ENCODE results near the gene DCDC2B. TPM values are rescaled to one million over a fixed set of nuclear protein-coding genes. Genes with fewer than 3 reads are reported as not detected.

DCDC2B gene
- polyA plus RNA-seq, 4 donors: 0.41 TPM; not detected in 3

GRCh38 chr1:32241001-32241763, 32.3 kb downstream of the DCDC2B start:
- FAIRE-seq: no peak
- peaks cover 0 to 21% (median 0%) of the 10 kb centered on the region in 3 donors for H3K4me1 ChIP-seq (ENCODE audit: control insufficient read depth in 3 of 3, insufficient read depth in 2 of 3, low read depth in 1 of 3, low read length in 2 of 3)
- peak; percentile 40 to 75 for DNase-seq
- H3K27ac ChIP-seq (ENCODE audit: low read depth in 1 of 3, low read length in 2 of 3): peak overlapping the region; percentile 49 to 80 (median 59)
- no peaks in the 10 kb centered on the region for H3K27me3 ChIP-seq (ENCODE audit: control insufficient read depth in 3 of 3, insufficient read depth in 3 of 3, low read length in 3 of 3)
- no peaks in the 10 kb centered on the region for H3K9me3 ChIP-seq (ENCODE audit: control insufficient read depth in 2 of 2, insufficient read depth in 1 of 2, low read depth in 1 of 2, low read length in 1 of 2)
- H3K36me3 ChIP-seq (ENCODE audit: control insufficient read depth in 3 of 3, insufficient read depth in 2 of 3, low read depth in 1 of 3, low read length in 3 of 3): no peaks in the 10 kb centered on the region
- peak overlapping the region; percentile 48 to 67 (median 65) for H3K4me3 ChIP-seq (ENCODE audit: low read depth in 1 of 3, low read length in 3 of 3)
- 1 to 3% (median 2%) methylated on average over 54 to 55 of the region's 55 CpGs for WGBS, 3 donors

- WGBS, 3 donors: 34 to 51% (median 45%) methylated on average over 7 of the region's 7 CpGs
- FAIRE-seq (no peak), DNase-seq (no peak)
- no peak overlapping the region for H3K4me3 ChIP-seq (ENCODE audit: low read depth in 1 of 3, low read length in 3 of 3)
- H3K9me3 ChIP-seq (ENCODE audit: control insufficient read depth in 2 of 2, insufficient read depth in 1 of 2, low read depth in 1 of 2, low read length in 1 of 2): no peaks in the 10 kb centered on the region
- H3K4me1 ChIP-seq (ENCODE audit: control insufficient read depth in 3 of 3, insufficient read depth in 2 of 3, low read depth in 1 of 3, low read length in 2 of 3): peaks cover 0 to 21% (median 5%) of the 10 kb centered on the region in 3 donors
- peak overlapping the region in 1 of 3 donors; percentile 48 for H3K27ac ChIP-seq (ENCODE audit: low read depth in 1 of 3, low read length in 2 of 3)
- H3K27me3 ChIP-seq (ENCODE audit: control insufficient read depth in 3 of 3, insufficient read depth in 3 of 3, low read length in 3 of 3): no peaks in the 10 kb centered on the region
- H3K36me3 ChIP-seq (ENCODE audit: control insufficient read depth in 3 of 3, insufficient read depth in 2 of 3, low read depth in 1 of 3, low read length in 3 of 3): no peaks in the 10 kb centered on the region
Measured at GRCh38 chr1:32242341-32242851, 33.5 kb downstream of the DCDC2B start.

GRCh38 chr1:32246888-32247273, 38.0 kb downstream of the DCDC2B start, which contains the start of gene FAM167B:
TSS of gene FAM167B (plus strand) at chr1:32247222. CDS start at chr1:32247422, 200 bp downstream.
- Histone ChIP-seq H3K4me3 (ENCODE audit: low read depth in 1 of 3, low read length in 3 of 3) (no peak within 1 kb of the TSS), H3K4me1 (ENCODE audit: control insufficient read depth in 3 of 3, insufficient read depth in 2 of 3, low read depth in 1 of 3, low read length in 2 of 3) (peaks cover 0 to 21% (median 8%) of the 10 kb centered on the region in 3 donors), H3K36me3 (ENCODE audit: control insufficient read depth in 3 of 3, insufficient read depth in 2 of 3, low read depth in 1 of 3, low read length in 3 of 3) (no peaks in the 10 kb centered on the region), H3K27ac (ENCODE audit: low read depth in 1 of 3, low read length in 2 of 3) (peak within 1 kb of the TSS in 1 of 3 donors; percentile 79), H3K27me3 (ENCODE audit: control insufficient read depth in 3 of 3, insufficient read depth in 3 of 3, low read length in 3 of 3) (no peaks in the 10 kb centered on the region), H3K9me3 (ENCODE audit: control insufficient read depth in 2 of 2, insufficient read depth in 1 of 2, low read depth in 1 of 2, low read length in 1 of 2) (no peaks in the 10 kb centered on the region)
- no peak for FAIRE-seq
- DNase-seq: no peak
- 56 to 78% (median 69%) methylated on average over 3 of the region's 3 CpGs for WGBS, 3 donors

- Histone ChIP-seq H3K36me3 (ENCODE audit: control insufficient read depth in 3 of 3, insufficient read depth in 2 of 3, low read depth in 1 of 3, low read length in 3 of 3) (no peaks in the 10 kb centered on the region), H3K27me3 (ENCODE audit: control insufficient read depth in 3 of 3, insufficient read depth in 3 of 3, low read length in 3 of 3) (no peaks in the 10 kb centered on the region), H3K27ac (ENCODE audit: low read depth in 1 of 3, low read length in 2 of 3) (peak overlapping the region in 1 of 3 donors; percentile 79), H3K9me3 (ENCODE audit: control insufficient read depth in 2 of 2, insufficient read depth in 1 of 2, low read depth in 1 of 2, low read length in 1 of 2) (no peaks in the 10 kb centered on the region), H3K4me3 (ENCODE audit: low read depth in 1 of 3, low read length in 3 of 3) (no peak overlapping the region), H3K4me1 (ENCODE audit: control insufficient read depth in 3 of 3, insufficient read depth in 2 of 3, low read depth in 1 of 3, low read length in 2 of 3) (peaks cover 0 to 21% (median 8%) of the 10 kb centered on the region in 3 donors)
- no peak for DNase-seq
- FAIRE-seq: no peak
- WGBS, 3 donors: 76 to 84% (median 77%) methylated on average over 12 of the region's 12 CpGs
Measured at GRCh38 chr1:32247452-32247851, 38.6 kb downstream of the DCDC2B start.

GRCh38 chr1:32247983-32248889, 39.3 kb downstream of the DCDC2B start:
- Histone ChIP-seq H3K4me1 (ENCODE audit: control insufficient read depth in 3 of 3, insufficient read depth in 2 of 3, low read depth in 1 of 3, low read length in 2 of 3) (peaks cover 0 to 21% (median 8%) of the 10 kb centered on the region in 3 donors), H3K27ac (ENCODE audit: low read depth in 1 of 3, low read length in 2 of 3) (peak overlapping the region in 2 of 3 donors; percentile 52 to 79), H3K4me3 (ENCODE audit: low read depth in 1 of 3, low read length in 3 of 3) (no peak overlapping the region), H3K9me3 (ENCODE audit: control insufficient read depth in 2 of 2, insufficient read depth in 1 of 2, low read depth in 1 of 2, low read length in 1 of 2) (no peaks in the 10 kb centered on the region), H3K36me3 (ENCODE audit: control insufficient read depth in 3 of 3, insufficient read depth in 2 of 3, low read depth in 1 of 3, low read length in 3 of 3) (no peaks in the 10 kb centered on the region), H3K27me3 (ENCODE audit: control insufficient read depth in 3 of 3, insufficient read depth in 3 of 3, low read length in 3 of 3) (no peaks in the 10 kb centered on the region)
- WGBS, 3 donors: 5 to 9% (median 5%) methylated on average over 20 to 31 of the region's 31 CpGs
- DNase-seq (peak; percentile 74 to 85), FAIRE-seq (no peak)

- Histone ChIP-seq H3K27ac (ENCODE audit: low read depth in 1 of 3, low read length in 2 of 3) (peak overlapping the region; percentile 51 to 86 (median 56)), H3K9me3 (ENCODE audit: control insufficient read depth in 2 of 2, insufficient read depth in 1 of 2, low read depth in 1 of 2, low read length in 1 of 2) (no peaks in the 10 kb centered on the region), H3K36me3 (ENCODE audit: control insufficient read depth in 3 of 3, insufficient read depth in 2 of 3, low read depth in 1 of 3, low read length in 3 of 3) (no peaks in the 10 kb centered on the region), H3K27me3 (ENCODE audit: control insufficient read depth in 3 of 3, insufficient read depth in 3 of 3, low read length in 3 of 3) (no peaks in the 10 kb centered on the region), H3K4me3 (ENCODE audit: low read depth in 1 of 3, low read length in 3 of 3) (no peak overlapping the region), H3K4me1 (ENCODE audit: control insufficient read depth in 3 of 3, insufficient read depth in 2 of 3, low read depth in 1 of 3, low read length in 2 of 3) (peaks cover 0 to 21% (median 8%) of the 10 kb centered on the region in 3 donors)
- WGBS, 3 donors: 50 to 74% (median 53%) methylated on average over 9 of the region's 9 CpGs
- FAIRE-seq: no peak
- DNase-seq: peak; percentile 71 to 77
Measured at GRCh38 chr1:32249831-32250525, 41.1 kb downstream of the DCDC2B start.

GRCh38 chr1:32250893-32251716, 42.2 kb downstream of the DCDC2B start, which contains the start of gene LCK:
TSS of gene LCK (plus strand) at chr1:32251265. CDS start at chr1:32274330, 23,065 bp downstream.
- Histone ChIP-seq H3K36me3 (ENCODE audit: control insufficient read depth in 3 of 3, insufficient read depth in 2 of 3, low read depth in 1 of 3, low read length in 3 of 3) (no peaks in the 10 kb centered on the region), H3K27ac (ENCODE audit: low read depth in 1 of 3, low read length in 2 of 3) (peak within 1 kb of the TSS; percentile 51 to 86 (median 56)), H3K4me3 (ENCODE audit: low read depth in 1 of 3, low read length in 3 of 3) (peak within 1 kb of the TSS in 2 of 3 donors; percentile 26 to 54), H3K27me3 (ENCODE audit: control insufficient read depth in 3 of 3, insufficient read depth in 3 of 3, low read length in 3 of 3) (no peaks in the 10 kb centered on the region), H3K9me3 (ENCODE audit: control insufficient read depth in 2 of 2, insufficient read depth in 1 of 2, low read depth in 1 of 2, low read length in 1 of 2) (no peaks in the 10 kb centered on the region), H3K4me1 (ENCODE audit: control insufficient read depth in 3 of 3, insufficient read depth in 2 of 3, low read depth in 1 of 3, low read length in 2 of 3) (peaks cover 0 to 21% (median 8%) of the 10 kb centered on the region in 3 donors)
- WGBS, 3 donors: 68 to 75% (median 75%) methylated on average over 21 to 25 of the region's 25 CpGs
- DNase-seq (no peak), FAIRE-seq (no peak)

Measured in small intestine (tissue), 7 donors.